IMR-90 (cell line): Measurements from ENCODE around the gene ADAM12. TPM values are rescaled to one million over a fixed set of nuclear protein-coding genes. Genes with fewer than 3 reads are reported as not detected.

Source experiments
- ATAC-seq: fragments of 200-7000 bp; cut with Tn5 transposase; 2 replicates; pipeline ENCODE4 v1.9.1; 2020; ENCODE audit warnings: low read depth, mild to moderate bottlenecking, moderate library complexity
- BruUV-seq: library from RNA; stranded (reverse); fragments of 400-500 nt; replicated peaks from 2 replicates; lab custom pipeline; 2021; lab: Mats Ljungman, UMichigan
- CTCF ChIA-PET: fragments of 300-600 bp; formaldehyde crosslinking; extraction: SDS; loops from one replicate; lab custom pipeline; 2021; ENCODE audit warnings: antibody characterized with exemption; lab: Yijun Ruan, JAX
- POLR2A ChIA-PET: fragments of 300-600 bp; sonication (Branson Sonifier 250); formaldehyde crosslinking; loops from one replicate; lab custom pipeline; 2022; ENCODE audit warnings: antibody characterized with exemption; ENCODE audit not compliant: unreplicated experiment; lab: Charles Lee
- DNase-seq: peaks from one replicate; pipeline ENCODE4 v3.0.0; 2013
- H2AFZ ChIP-seq: replicated peaks from 2 replicates; pipeline ENCODE3; 2013; ENCODE audit warnings: low read length, mild to moderate bottlenecking; ENCODE audit not compliant: poor library complexity
- H2AK5ac ChIP-seq: 2 replicates; pipeline ENCODE4 v1.6.1; 2013; ENCODE audit warnings: low read depth, low read length, inconsistent platforms
- H2AK9ac ChIP-seq: replicated peaks from 2 replicates; pipeline ENCODE3; 2013; ENCODE audit warnings: mild to moderate bottlenecking, low read depth, low read length, moderate library complexity; ENCODE audit not compliant: poor library complexity
- H2BK120ac ChIP-seq: 2 replicates; pipeline ENCODE4 v1.6.1; 2013; ENCODE audit warnings: low read depth, low read length, inconsistent platforms
- H2BK15ac ChIP-seq: 3 replicates; pipeline ENCODE4 v1.6.1; 2013; ENCODE audit warnings: low read depth, low read length, inconsistent platforms
- H2BK20ac ChIP-seq: 2 replicates; pipeline ENCODE4 v1.6.1; 2013; ENCODE audit warnings: low read depth, mild to moderate bottlenecking, inconsistent platforms, low read length, moderate library complexity
- H2BK5ac ChIP-seq: 2 replicates; pipeline ENCODE4 v1.6.1; 2013; ENCODE audit warnings: mild to moderate bottlenecking, low read depth, low read length, inconsistent platforms; ENCODE audit not compliant: poor library complexity, severe bottlenecking
- H3K14ac ChIP-seq: replicated peaks from 2 replicates; pipeline ENCODE4 v1.6.1; 2013; ENCODE audit warnings: low read depth, low read length, inconsistent platforms
- H3K18ac ChIP-seq: 2 replicates; pipeline ENCODE4 v1.6.1; 2013; ENCODE audit warnings: low read depth, low read length, control low read depth
- H3K23ac ChIP-seq: 2 replicates; pipeline ENCODE4 v1.6.1; 2013; ENCODE audit warnings: low read depth, low read length, inconsistent platforms
- H3K27ac ChIP-seq: 2 replicates; pipeline ENCODE4 v1.5.1; 2013; ENCODE audit warnings: mild to moderate bottlenecking, control low read depth, low read length; ENCODE audit not compliant: insufficient read depth
- H3K27me3 ChIP-seq: 2 replicates; pipeline ENCODE4 v1.6.1; 2013; ENCODE audit warnings: low read length; ENCODE audit not compliant: control insufficient read depth, insufficient read depth
- H3K36me3 ChIP-seq: 2 replicates; pipeline ENCODE4 v1.6.1; 2013; ENCODE audit warnings: low read length, mixed read lengths; ENCODE audit not compliant: control insufficient read depth, insufficient read depth
- H3K4ac ChIP-seq: 2 replicates; pipeline ENCODE4 v1.6.1; 2013; ENCODE audit warnings: low read depth, low read length, inconsistent platforms
- H3K4me1 ChIP-seq: 2 replicates; pipeline ENCODE4 v1.6.1; 2013; ENCODE audit warnings: low read length, mixed read lengths; ENCODE audit not compliant: control insufficient read depth, insufficient read depth
- H3K4me2 ChIP-seq: 2 replicates; pipeline ENCODE4 v1.6.1; 2013; ENCODE audit warnings: low read depth, mild to moderate bottlenecking, control low read depth, low read length, moderate library complexity
- H3K4me3 ChIP-seq: 2 replicates; pipeline ENCODE4 v1.5.1; 2013; ENCODE audit warnings: low read depth, mild to moderate bottlenecking, control low read depth, low read length, moderate library complexity; ENCODE audit not compliant: insufficient read depth
- H3K56ac ChIP-seq: 2 replicates; pipeline ENCODE4 v1.6.1; 2013; ENCODE audit warnings: low read length, inconsistent platforms; ENCODE audit not compliant: insufficient read depth; ENCODE audit errors: extremely low read depth
- H3K79me1 ChIP-seq, 2 experiments: 2 replicates each; pipeline ENCODE4 v1.6.1; 2013; ENCODE audit warnings: low read length in 2 of 2, inconsistent platforms in 1 of 2, low read depth in 1 of 2
- H3K9ac ChIP-seq: 2 replicates; pipeline ENCODE4 v1.6.1; 2013; ENCODE audit warnings: low read depth, low read length, control low read depth
- H3K9me1 ChIP-seq: 2 replicates; pipeline ENCODE4 v1.6.1; 2013; ENCODE audit warnings: low read length, inconsistent platforms; ENCODE audit not compliant: insufficient read depth
- H3K9me3 ChIP-seq: 2 replicates; pipeline ENCODE4 v1.6.1; 2013; ENCODE audit warnings: low read length; ENCODE audit not compliant: control insufficient read depth, insufficient read depth
- H4K20me1 ChIP-seq: 2 replicates; pipeline ENCODE4 v1.6.1; 2013; ENCODE audit warnings: low read length, inconsistent platforms; ENCODE audit not compliant: insufficient read depth
- H4K5ac ChIP-seq: 2 replicates; pipeline ENCODE4 v1.6.1; 2013; ENCODE audit warnings: mild to moderate bottlenecking, low read depth, low read length, control low read depth
- H4K8ac ChIP-seq, 2 experiments: 2 replicates each; pipeline ENCODE4 v1.6.1; 2013; ENCODE audit warnings: low read depth in 2 of 2, low read length in 2 of 2, control low read depth in 1 of 2, inconsistent platforms in 1 of 2
- H4K91ac ChIP-seq: 2 replicates; pipeline ENCODE4 v1.6.1; 2013; ENCODE audit warnings: low read depth, low read length, inconsistent platforms; ENCODE audit not compliant: insufficient read depth
- BHLHE40 ChIP-seq: fragments of 150-350 bp; IDR thresholded peaks from 2 replicates; pipeline ENCODE4 v1.6.1; 2016; ENCODE audit warnings: mild to moderate bottlenecking, low read depth, low read length
- CEBPB ChIP-seq: IDR thresholded peaks from 2 replicates; pipeline ENCODE4 v1.6.1; 2012; ENCODE audit warnings: low read depth, low read length, improper control_type of control experiment
- CHD1 ChIP-seq: IDR thresholded peaks from 2 replicates; pipeline ENCODE4 v1.6.1; 2012; ENCODE audit warnings: low read depth, low read length, improper control_type of control experiment
- CTCF ChIP-seq: conservative IDR thresholded peaks from 2 replicates; pipeline ENCODE4 v1.5.1; 2012; ENCODE audit warnings: mild to moderate bottlenecking, low read depth, low read length, improper control_type of control experiment
- FOS ChIP-seq: fragments of 150-350 bp; IDR thresholded peaks from 2 replicates; pipeline ENCODE4 v1.6.1; 2016; ENCODE audit warnings: low read depth, low read length
- MAZ ChIP-seq: IDR thresholded peaks from 2 replicates; pipeline ENCODE4 v1.6.1; 2012; ENCODE audit warnings: low read depth, mild to moderate bottlenecking, low read length, improper control_type of control experiment, moderate library complexity, borderline replicate concordance
- MXI1 ChIP-seq: IDR thresholded peaks from 2 replicates; pipeline ENCODE4 v1.6.1; 2012; ENCODE audit warnings: low read depth, mild to moderate bottlenecking, low read length, moderate library complexity, borderline replicate concordance
- NFE2L2 ChIP-seq: fragments of 150-350 bp; IDR thresholded peaks from 2 replicates; pipeline ENCODE4 v1.6.1; 2016; ENCODE audit warnings: low read depth, mild to moderate bottlenecking, low read length
- POLR2A ChIP-seq: IDR thresholded peaks from 2 replicates; pipeline ENCODE4 v1.6.1; 2012; ENCODE audit warnings: mild to moderate bottlenecking, low read depth, low read length
- RAD21 ChIP-seq: IDR thresholded peaks from 2 replicates; pipeline ENCODE4 v1.6.1; 2012; ENCODE audit warnings: low read length, improper control_type of control experiment
- RCOR1 ChIP-seq: IDR thresholded peaks from 2 replicates; pipeline ENCODE4 v1.6.1; 2012; ENCODE audit warnings: mild to moderate bottlenecking, low read length, improper control_type of control experiment; ENCODE audit not compliant: insufficient replicate concordance
- RFX5 ChIP-seq: IDR thresholded peaks from 2 replicates; pipeline ENCODE4 v1.8.0; 2012; ENCODE audit warnings: low read depth, mild to moderate bottlenecking, low read length, moderate library complexity
- SMC3 ChIP-seq: fragments of 150-350 bp; IDR thresholded peaks from 2 replicates; pipeline ENCODE4 v1.6.1; 2016; ENCODE audit warnings: low read depth, mild to moderate bottlenecking, antibody characterized with exemption, low read length, moderate library complexity
- WGBS, 2 experiments: methylation state at CpG; one replicate each; pipeline versions ENCODE4 v1.1.5 to v1.1.7; 2013; ENCODE audit warnings: missing lambda C conversion rate in 2 of 2; ENCODE audit not compliant: insufficient read length in 1 of 2; ENCODE audit errors: extremely low coverage in 2 of 2; 5-methylcytosine and 5-hydroxymethylcytosine counted together
- dilution Hi-C: fragments of 300-500 bp; cut with HindIII; formaldehyde crosslinking; loops from one replicate; pipeline ENCODE4 v1.14.3; 2018; ENCODE audit warnings: low sequenced_read_pairs; ENCODE audit not compliant: unreplicated experiment
- in situ Hi-C: fragments of 300-500 bp; cut with MboI; formaldehyde crosslinking; loops from 3 replicates; pipeline ENCODE4 v1.14.3; 2019; ENCODE audit warnings: low sequenced_read_pairs, inconsistent platforms, mixed read lengths
- intact Hi-C: fragments of 100-400 bp; cut with micrococcal nuclease; formaldehyde crosslinking; loops from 2 replicates; pipeline ENCODE4 v1.10.0; 2022
- polyA plus RNA-seq, 3 experiments: library from polyadenylated mRNA; depleted of rRNA; stranded (reverse); fragments of >200 nt; gene quantifications; 2 replicates each; pipeline ENCODE4 v1.2.3, GENCODE V29; 2012; ENCODE audit warnings: low replicate concordance in 1 of 3
- total RNA-seq: library from RNA; depleted of rRNA; stranded (reverse); fragments of >200 nt; gene quantifications from 2 replicates; pipeline ENCODE4 v1.2.3, GENCODE V29; 2012
- TF ChIP-seq, protein P1 (sequence below): fragments of 150-350 bp; IDR thresholded peaks from 2 replicates; pipeline ENCODE4 v1.6.1; 2016; ENCODE audit warnings: low read depth, mild to moderate bottlenecking, low read length, moderate library complexity, borderline replicate concordance
- TF ChIP-seq, protein P2 (sequence below): fragments of 150-350 bp; IDR thresholded peaks from 2 replicates; pipeline ENCODE4 v1.6.1; 2017; ENCODE audit warnings: mild to moderate bottlenecking, antibody characterized with exemption, low read length, low read depth

ADAM12 gene
- total and polyA plus RNA-seq, 2 of the 4 experiments (the other 2 are of a cell fraction) = 9.6 to 10.2 TPM

GRCh38 chr10:126036515-126036914, 351.8 kb downstream of the ADAM12 start:
- Histone ChIP-seq H2BK5ac (no peak overlapping the region), H3K27me3 (no peaks in the 10 kb centered on the region; the same call in 1 of the 2 replicates), H3K14ac (no peak overlapping the region), H4K5ac (no peak overlapping the region), H4K20me1 (no peaks in the 10 kb centered on the region), H2AK9ac (no peak overlapping the region), H2BK15ac (no peak overlapping the region), H2BK20ac (no peak overlapping the region), H2AK5ac (no peak overlapping the region), H3K27ac (no peak overlapping the region), H3K4ac (no peak overlapping the region), H4K91ac (no peak overlapping the region), H3K9me3 (peaks cover 4% of the 10 kb centered on the region), H3K4me3 (no peak overlapping the region), H3K36me3 (no peaks in the 10 kb centered on the region), H3K4me1 (no peaks in the 10 kb centered on the region), H3K9ac (no peak overlapping the region), H3K18ac (no peak overlapping the region), H2BK120ac (no peak overlapping the region), H4K8ac (no peak overlapping the region), H3K79me1 (no peaks in the 10 kb centered on the region), H2AFZ (no peak overlapping the region), H3K56ac (no peak overlapping the region), H3K23ac (no peak overlapping the region), H3K9me1 (no peaks in the 10 kb centered on the region), H3K4me2 (no peak overlapping the region)
- ATAC-seq = no peak
- in situ Hi-C loops (no loop called here), intact Hi-C loops (no loop called here), dilution Hi-C loops (no loop called here)
- no TSS peak for BruUV-seq
- DNase-seq = no peak
- TF ChIP-seq RCOR1 (no peak), CEBPB (no peak), RFX5 (no peak), MAZ (no peak), NFE2L2 (no peak), MXI1 (no peak), SMC3 (no peak), CHD1 (no peak), CTCF (no peak), POLR2A (no peak), BHLHE40 (no peak), RAD21 (no peak), FOS (no peak)
- TF ChIP-seq, protein P1, sequence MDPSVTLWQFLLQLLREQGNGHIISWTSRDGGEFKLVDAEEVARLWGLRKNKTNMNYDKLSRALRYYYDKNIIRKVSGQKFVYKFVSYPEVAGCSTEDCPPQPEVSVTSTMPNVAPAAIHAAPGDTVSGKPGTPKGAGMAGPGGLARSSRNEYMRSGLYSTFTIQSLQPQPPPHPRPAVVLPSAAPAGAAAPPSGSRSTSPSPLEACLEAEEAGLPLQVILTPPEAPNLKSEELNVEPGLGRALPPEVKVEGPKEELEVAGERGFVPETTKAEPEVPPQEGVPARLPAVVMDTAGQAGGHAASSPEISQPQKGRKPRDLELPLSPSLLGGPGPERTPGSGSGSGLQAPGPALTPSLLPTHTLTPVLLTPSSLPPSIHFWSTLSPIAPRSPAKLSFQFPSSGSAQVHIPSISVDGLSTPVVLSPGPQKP = no peak
- TF ChIP-seq, protein P2, sequence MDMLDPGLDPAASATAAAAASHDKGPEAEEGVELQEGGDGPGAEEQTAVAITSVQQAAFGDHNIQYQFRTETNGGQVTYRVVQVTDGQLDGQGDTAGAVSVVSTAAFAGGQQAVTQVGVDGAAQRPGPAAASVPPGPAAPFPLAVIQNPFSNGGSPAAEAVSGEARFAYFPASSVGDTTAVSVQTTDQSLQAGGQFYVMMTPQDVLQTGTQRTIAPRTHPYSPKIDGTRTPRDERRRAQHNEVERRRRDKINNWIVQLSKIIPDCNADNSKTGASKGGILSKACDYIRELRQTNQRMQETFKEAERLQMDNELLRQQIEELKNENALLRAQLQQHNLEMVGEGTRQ = no peak
- no CpG with 5 or more reads among the region's 5 CpGs for WGBS, 2 experiments
- CTCF ChIA-PET = no interaction called here
- POLR2A ChIA-PET = no interaction called here
